GM12873 (cell line): ENCODE data around the gene ZNF689.

ENCODE experiments used
- CTCF ChIP-seq: IDR thresholded peaks from 2 replicates; pipeline ENCODE4 v1.5.1; 2012; ENCODE audit warnings: low read depth, mild to moderate bottlenecking, moderate library complexity, low read length, control low read depth; ENCODE audit not compliant: insufficient read depth; ENCODE audit errors: missing control alignments

ZNF689 gene

GRCh38 chr16:30615358-30616091 lies 5.3 kb upstream of the ZNF689 start:
- TF ChIP-seq CTCF = peak; percentile 88

- TF ChIP-seq CTCF = no peak
Observed at GRCh38 chr16:30609002-30609925, 925 bp downstream of the ZNF689 start.

GRCh38 chr16:30606004-30606403 lies 4.2 kb downstream of the ZNF689 start:
- TF ChIP-seq CTCF = no peak

- TF ChIP-seq CTCF = no peak
Observed at GRCh38 chr16:30605158-30605557, 5.0 kb downstream of the ZNF689 start.

GRCh38 chr16:30604316-30604947 lies 5.8 kb downstream of the ZNF689 start:
- TF ChIP-seq CTCF = no peak

- TF ChIP-seq CTCF = no peak
Observed at GRCh38 chr16:30603945-30604315, 6.3 kb downstream of the ZNF689 start.
